ENCODE results near the gene NRCAM.
"Not testable (repeated sequence)": the region's sequence is repeated elsewhere in the genome, so short reads cannot be mapped to it uniquely, and the experiment has no call there.

NRCAM gene

GRCh38 chr7:108480311-108480710 is 24.1 kb upstream of the NRCAM start:
- Histone ChIP-seq H3K36me3 (ENCODE audit: control insufficient read depth, insufficient read depth, low read length) (peaks cover 14% of the 10 kb centered on the region), H3K4me1 (ENCODE audit: control insufficient read depth, insufficient read depth, low read length) (no peaks in the 10 kb centered on the region), H3K4me3 (ENCODE audit: low read length) (no peak overlapping the region), H3K9ac (ENCODE audit: low read length) (no peak overlapping the region), H3K27ac (ENCODE audit: low read depth, low read length) (no peak overlapping the region), H3K27me3 (ENCODE audit: control insufficient read depth, insufficient read depth, low read length) (no peaks in the 10 kb centered on the region)

GRCh38 chr7:108479751-108480150 is 23.5 kb upstream of the NRCAM start:
- peaks cover 14% of the 10 kb centered on the region for H3K36me3 ChIP-seq (ENCODE audit: control insufficient read depth, insufficient read depth, low read length)
- no peak overlapping the region for H3K4me3 ChIP-seq (ENCODE audit: low read length)
- no peak overlapping the region for H3K27ac ChIP-seq (ENCODE audit: low read depth, low read length)
- no peaks in the 10 kb centered on the region for H3K4me1 ChIP-seq (ENCODE audit: control insufficient read depth, insufficient read depth, low read length)
- no peaks in the 10 kb centered on the region for H3K27me3 ChIP-seq (ENCODE audit: control insufficient read depth, insufficient read depth, low read length)
- H3K9ac ChIP-seq (ENCODE audit: low read length) = no peak overlapping the region

- peaks cover 14% of the 10 kb centered on the region for H3K36me3 ChIP-seq (ENCODE audit: control insufficient read depth, insufficient read depth, low read length)
- H3K4me1 ChIP-seq (ENCODE audit: control insufficient read depth, insufficient read depth, low read length) = no peaks in the 10 kb centered on the region
- H3K9ac ChIP-seq (ENCODE audit: low read length) = no peak overlapping the region
- no peak overlapping the region for H3K27ac ChIP-seq (ENCODE audit: low read depth, low read length)
- no peaks in the 10 kb centered on the region for H3K27me3 ChIP-seq (ENCODE audit: control insufficient read depth, insufficient read depth, low read length)
- no peak overlapping the region for H3K4me3 ChIP-seq (ENCODE audit: low read length)
These were observed 22.9 kb upstream of the NRCAM start for GRCh38 chr7:108479118-108479517.

- H3K36me3 ChIP-seq (ENCODE audit: control insufficient read depth, insufficient read depth, low read length) = no peaks in the 10 kb centered on the region
- no peaks in the 10 kb centered on the region for H3K4me1 ChIP-seq (ENCODE audit: control insufficient read depth, insufficient read depth, low read length)
- no peaks in the 10 kb centered on the region for H3K27me3 ChIP-seq (ENCODE audit: control insufficient read depth, insufficient read depth, low read length)
- no peak overlapping the region for H3K9ac ChIP-seq (ENCODE audit: low read length)
- no peak overlapping the region for H3K4me3 ChIP-seq (ENCODE audit: low read length)
- no peak overlapping the region for H3K27ac ChIP-seq (ENCODE audit: low read depth, low read length)
These were observed 12.0 kb upstream of the NRCAM start for GRCh38 chr7:108468246-108468645.

GRCh38 chr7:108467391-108467790 is 11.2 kb upstream of the NRCAM start:
- Histone ChIP-seq H3K27ac (ENCODE audit: low read depth, low read length) (no peak overlapping the region), H3K4me1 (ENCODE audit: control insufficient read depth, insufficient read depth, low read length) (no peaks in the 10 kb centered on the region), H3K9ac (ENCODE audit: low read length) (no peak overlapping the region), H3K4me3 (ENCODE audit: low read length) (no peak overlapping the region), H3K27me3 (ENCODE audit: control insufficient read depth, insufficient read depth, low read length) (no peaks in the 10 kb centered on the region), H3K36me3 (ENCODE audit: control insufficient read depth, insufficient read depth, low read length) (no peaks in the 10 kb centered on the region)

- H3K4me1 ChIP-seq (ENCODE audit: control insufficient read depth, insufficient read depth, low read length); H3K9ac ChIP-seq (ENCODE audit: low read length); H3K27ac ChIP-seq (ENCODE audit: low read depth, low read length); H3K27me3 ChIP-seq (ENCODE audit: control insufficient read depth, insufficient read depth, low read length); H3K4me3 ChIP-seq (ENCODE audit: low read length); H3K36me3 ChIP-seq (ENCODE audit: control insufficient read depth, insufficient read depth, low read length): not testable (repeated sequence)
These were observed 10.1 kb upstream of the NRCAM start for GRCh38 chr7:108466322-108466721.

- no peak overlapping the region for H3K9ac ChIP-seq (ENCODE audit: low read length)
- H3K4me1 ChIP-seq (ENCODE audit: control insufficient read depth, insufficient read depth, low read length) = no peaks in the 10 kb centered on the region
- no peak overlapping the region for H3K4me3 ChIP-seq (ENCODE audit: low read length)
- no peak overlapping the region for H3K27ac ChIP-seq (ENCODE audit: low read depth, low read length)
- H3K36me3 ChIP-seq (ENCODE audit: control insufficient read depth, insufficient read depth, low read length) = no peaks in the 10 kb centered on the region
- no peaks in the 10 kb centered on the region for H3K27me3 ChIP-seq (ENCODE audit: control insufficient read depth, insufficient read depth, low read length)
These were observed 8.5 kb upstream of the NRCAM start for GRCh38 chr7:108464743-108465142.

- no peak overlapping the region for H3K4me3 ChIP-seq (ENCODE audit: low read length)
- no peaks in the 10 kb centered on the region for H3K27me3 ChIP-seq (ENCODE audit: control insufficient read depth, insufficient read depth, low read length)
- no peaks in the 10 kb centered on the region for H3K4me1 ChIP-seq (ENCODE audit: control insufficient read depth, insufficient read depth, low read length)
- H3K27ac ChIP-seq (ENCODE audit: low read depth, low read length) = no peak overlapping the region
- no peak overlapping the region for H3K9ac ChIP-seq (ENCODE audit: low read length)
- H3K36me3 ChIP-seq (ENCODE audit: control insufficient read depth, insufficient read depth, low read length) = no peaks in the 10 kb centered on the region
These were observed 7.4 kb upstream of the NRCAM start for GRCh38 chr7:108463613-108464012.

GRCh38 chr7:108461840-108462239 is 5.6 kb upstream of the NRCAM start:
- Histone ChIP-seq H3K27ac (ENCODE audit: low read depth, low read length) (no peak overlapping the region), H3K4me1 (ENCODE audit: control insufficient read depth, insufficient read depth, low read length) (no peaks in the 10 kb centered on the region), H3K36me3 (ENCODE audit: control insufficient read depth, insufficient read depth, low read length) (no peaks in the 10 kb centered on the region), H3K9ac (ENCODE audit: low read length) (no peak overlapping the region), H3K27me3 (ENCODE audit: control insufficient read depth, insufficient read depth, low read length) (peaks cover 2% of the 10 kb centered on the region), H3K4me3 (ENCODE audit: low read length) (no peak overlapping the region)

GRCh38 chr7:108460964-108461363 is 4.7 kb upstream of the NRCAM start:
- Histone ChIP-seq H3K27ac (ENCODE audit: low read depth, low read length) (no peak overlapping the region), H3K36me3 (ENCODE audit: control insufficient read depth, insufficient read depth, low read length) (no peaks in the 10 kb centered on the region)

GRCh38 chr7:108459922-108460551 is 3.8 kb upstream of the NRCAM start:
- Histone ChIP-seq H3K4me1 (ENCODE audit: control insufficient read depth, insufficient read depth, low read length) (no peaks in the 10 kb centered on the region), H3K36me3 (ENCODE audit: control insufficient read depth, insufficient read depth, low read length) (no peaks in the 10 kb centered on the region), H3K27me3 (ENCODE audit: control insufficient read depth, insufficient read depth, low read length) (peaks cover 3% of the 10 kb centered on the region), H3K4me3 (ENCODE audit: low read length) (no peak overlapping the region), H3K27ac (ENCODE audit: low read depth, low read length) (no peak overlapping the region), H3K9ac (ENCODE audit: low read length) (no peak overlapping the region)

More at GRCh38 chr7:108460964-108461363, 4.7 kb upstream of the NRCAM start:
- H3K4me3 ChIP-seq (ENCODE audit: low read length) = no peak overlapping the region
- H3K27me3 ChIP-seq (ENCODE audit: control insufficient read depth, insufficient read depth, low read length) = peaks cover 2% of the 10 kb centered on the region
- H3K9ac ChIP-seq (ENCODE audit: low read length) = no peak overlapping the region
- no peaks in the 10 kb centered on the region for H3K4me1 ChIP-seq (ENCODE audit: control insufficient read depth, insufficient read depth, low read length)

GRCh38 chr7:108457871-108458270 is 1.6 kb upstream of the NRCAM start:
- Histone ChIP-seq H3K27ac (ENCODE audit: low read depth, low read length) (no peak overlapping the region), H3K27me3 (ENCODE audit: control insufficient read depth, insufficient read depth, low read length) (peaks cover 4% of the 10 kb centered on the region), H3K9ac (ENCODE audit: low read length) (no peak overlapping the region), H3K4me1 (ENCODE audit: control insufficient read depth, insufficient read depth, low read length) (no peaks in the 10 kb centered on the region), H3K36me3 (ENCODE audit: control insufficient read depth, insufficient read depth, low read length) (no peaks in the 10 kb centered on the region), H3K4me3 (ENCODE audit: low read length) (no peak overlapping the region)

GRCh38 chr7:108456845-108457540 is 757 bp upstream of the NRCAM start:
- H3K36me3 ChIP-seq (ENCODE audit: control insufficient read depth, insufficient read depth, low read length) = no peaks in the 10 kb centered on the region
- peaks cover 4% of the 10 kb centered on the region for H3K27me3 ChIP-seq (ENCODE audit: control insufficient read depth, insufficient read depth, low read length)
- H3K9ac ChIP-seq (ENCODE audit: low read length) = no peak overlapping the region
- no peak overlapping the region for H3K4me3 ChIP-seq (ENCODE audit: low read length)
- no peak overlapping the region for H3K27ac ChIP-seq (ENCODE audit: low read depth, low read length)
- no peaks in the 10 kb centered on the region for H3K4me1 ChIP-seq (ENCODE audit: control insufficient read depth, insufficient read depth, low read length)

All from rectal smooth muscle tissue (tissue), 1 donor.